ENCODE data around the gene ZIC5.

DNA sequence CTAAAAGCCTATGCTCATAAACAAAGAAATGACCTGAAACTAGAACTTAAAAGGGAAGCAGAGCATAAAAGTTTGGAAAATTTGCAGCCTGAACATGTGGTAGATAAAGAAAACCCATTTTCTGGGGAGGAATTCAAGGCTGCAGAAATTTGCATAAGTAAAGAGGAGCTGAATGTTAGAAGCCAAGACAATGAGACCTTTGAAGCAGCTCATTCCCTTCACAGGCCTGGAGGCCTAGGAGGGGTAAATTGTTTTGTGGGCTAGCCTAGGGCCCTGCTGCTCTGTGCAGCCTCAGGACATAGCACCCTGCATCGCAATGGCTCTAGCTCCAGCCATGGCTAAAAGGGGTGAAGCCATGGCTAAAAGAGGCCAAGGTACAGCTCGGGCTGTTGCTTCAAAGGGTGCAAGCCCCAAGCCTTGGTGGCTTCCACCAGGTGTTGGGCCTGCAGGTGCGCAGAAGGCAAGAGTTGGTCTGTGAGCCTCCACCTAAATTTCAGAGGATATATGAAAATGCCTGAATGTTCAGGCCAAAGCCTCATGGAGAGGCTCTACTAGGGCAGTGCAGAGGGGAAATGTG is 48.3 kb upstream of the ZIC5 start:
- TF ChIP-seq, protein P1, sequence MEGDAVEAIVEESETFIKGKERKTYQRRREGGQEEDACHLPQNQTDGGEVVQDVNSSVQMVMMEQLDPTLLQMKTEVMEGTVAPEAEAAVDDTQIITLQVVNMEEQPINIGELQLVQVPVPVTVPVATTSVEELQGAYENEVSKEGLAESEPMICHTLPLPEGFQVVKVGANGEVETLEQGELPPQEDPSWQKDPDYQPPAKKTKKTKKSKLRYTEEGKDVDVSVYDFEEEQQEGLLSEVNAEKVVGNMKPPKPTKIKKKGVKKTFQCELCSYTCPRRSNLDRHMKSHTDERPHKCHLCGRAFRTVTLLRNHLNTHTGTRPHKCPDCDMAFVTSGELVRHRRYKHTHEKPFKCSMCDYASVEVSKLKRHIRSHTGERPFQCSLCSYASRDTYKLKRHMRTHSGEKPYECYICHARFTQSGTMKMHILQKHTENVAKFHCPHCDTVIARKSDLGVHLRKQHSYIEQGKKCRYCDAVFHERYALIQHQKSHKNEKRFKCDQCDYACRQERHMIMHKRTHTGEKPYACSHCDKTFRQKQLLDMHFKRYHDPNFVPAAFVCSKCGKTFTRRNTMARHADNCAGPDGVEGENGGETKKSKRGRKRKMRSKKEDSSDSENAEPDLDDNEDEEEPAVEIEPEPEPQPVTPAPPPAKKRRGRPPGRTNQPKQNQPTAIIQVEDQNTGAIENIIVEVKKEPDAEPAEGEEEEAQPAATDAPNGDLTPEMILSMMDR (IDR thresholded peaks at IDR 0.05; ENCODE audit: insufficient read depth, low read depth, low read length): no peak
- TF ChIP-seq EZH2 (IDR thresholded peaks at IDR 0.05; ENCODE audit: insufficient read depth, low read length): no peak
